ENCODE data around the gene CACNA1C. TPM values are rescaled to one million over a fixed set of nuclear protein-coding genes. Genes with fewer than 3 reads are reported as not detected.
"Not testable (repeated sequence)": the region's sequence is repeated elsewhere in the genome, so short reads cannot be mapped to it uniquely, and the experiment has no call there.

Gene CACNA1C
- total and polyA plus RNA-seq, 4 donors, result 4.3 to 114 (median 46.3) TPM

GRCh38 chr12:2486796-2487195 is 434.0 kb downstream of the CACNA1C start:
- ATAC-seq (ENCODE audit: low FRiP score) (no peak), DNase-seq (no peak)
- no peak overlapping the region for H3K27ac ChIP-seq (ENCODE audit: low read depth in 1 of 2, low read length in 2 of 2)
- no peaks in the 10 kb centered on the region for H3K9me3 ChIP-seq (ENCODE audit: control insufficient read depth, low read length)
- H3K36me3 ChIP-seq (ENCODE audit: control insufficient read depth in 1 of 2, insufficient read depth in 2 of 2, low read length in 1 of 2), result peaks cover 0 to 3% of the 10 kb centered on the region in 2 donors
- H3K27me3 ChIP-seq (ENCODE audit: control insufficient read depth in 1 of 2, insufficient read depth in 2 of 2, low read length in 1 of 2), result no peaks in the 10 kb centered on the region
- H3K4me3 ChIP-seq (ENCODE audit: low read length in 2 of 2), result no peak overlapping the region
- intact Hi-C loops (cut with DNase I), result no loop called here
- H3K4me1 ChIP-seq (ENCODE audit: control insufficient read depth in 1 of 2, insufficient read depth in 2 of 2, low read length in 2 of 2), result peaks cover 0 to 3% of the 10 kb centered on the region in 2 donors
- WGBS, 2 donors, result 87 to 88% methylated on average over 5 of the region's 5 CpGs

GRCh38 chr12:2487278-2487677 is 434.5 kb downstream of the CACNA1C start:
- H3K4me3 ChIP-seq (ENCODE audit: low read length in 2 of 2), result no peak overlapping the region
- peaks cover 0 to 3% of the 10 kb centered on the region in 2 donors for H3K4me1 ChIP-seq (ENCODE audit: control insufficient read depth in 1 of 2, insufficient read depth in 2 of 2, low read length in 2 of 2)
- DNase-seq (no peak), ATAC-seq (ENCODE audit: low FRiP score) (no peak)
- WGBS, 2 donors, result 91 to 92% methylated on average over 5 of the region's 5 CpGs
- H3K36me3 ChIP-seq (ENCODE audit: control insufficient read depth in 1 of 2, insufficient read depth in 2 of 2, low read length in 1 of 2), result peaks cover 0 to 3% of the 10 kb centered on the region in 2 donors
- no peaks in the 10 kb centered on the region for H3K27me3 ChIP-seq (ENCODE audit: control insufficient read depth in 1 of 2, insufficient read depth in 2 of 2, low read length in 1 of 2)
- no peaks in the 10 kb centered on the region for H3K9me3 ChIP-seq (ENCODE audit: control insufficient read depth, low read length)
- no peak overlapping the region for H3K27ac ChIP-seq (ENCODE audit: low read depth in 1 of 2, low read length in 2 of 2)
- intact Hi-C loops (cut with DNase I), result no loop called here

- intact Hi-C loops (cut with DNase I), result no loop called here
- peaks cover 0 to 3% of the 10 kb centered on the region in 2 donors for H3K4me1 ChIP-seq (ENCODE audit: control insufficient read depth in 1 of 2, insufficient read depth in 2 of 2, low read length in 2 of 2)
- peaks cover 0 to 3% of the 10 kb centered on the region in 2 donors for H3K36me3 ChIP-seq (ENCODE audit: control insufficient read depth in 1 of 2, insufficient read depth in 2 of 2, low read length in 1 of 2)
- H3K27me3 ChIP-seq (ENCODE audit: control insufficient read depth in 1 of 2, insufficient read depth in 2 of 2, low read length in 1 of 2), result no peaks in the 10 kb centered on the region
- ATAC-seq (ENCODE audit: low FRiP score) (no peak), DNase-seq (no peak)
- whole genome bisulfite sequencing, 2 donors, result 92 to 97% methylated on average over 10 of the region's 10 CpGs
- no peaks in the 10 kb centered on the region for H3K9me3 ChIP-seq (ENCODE audit: control insufficient read depth, low read length)
- no peak overlapping the region for H3K27ac ChIP-seq (ENCODE audit: low read depth in 1 of 2, low read length in 2 of 2)
- no peak overlapping the region for H3K4me3 ChIP-seq (ENCODE audit: low read length in 2 of 2)
Observed at GRCh38 chr12:2488131-2488530, 435.3 kb downstream of the CACNA1C start.

- Histone ChIP-seq H3K27ac (ENCODE audit: low read depth in 1 of 2, low read length in 2 of 2) (no peak overlapping the region), H3K9me3 (ENCODE audit: control insufficient read depth, low read length) (no peaks in the 10 kb centered on the region), H3K27me3 (ENCODE audit: control insufficient read depth in 1 of 2, insufficient read depth in 2 of 2, low read length in 1 of 2) (no peaks in the 10 kb centered on the region), H3K4me1 (ENCODE audit: control insufficient read depth in 1 of 2, insufficient read depth in 2 of 2, low read length in 2 of 2) (peaks cover 0 to 3% of the 10 kb centered on the region in 2 donors), H3K4me3 (ENCODE audit: low read length in 2 of 2) (no peak overlapping the region), H3K36me3 (ENCODE audit: control insufficient read depth in 1 of 2, insufficient read depth in 2 of 2, low read length in 1 of 2) (peaks cover 0 to 3% of the 10 kb centered on the region in 2 donors)
- WGBS, 2 donors, result 75 to 77% methylated on average over 7 of the region's 7 CpGs
- DNase-seq, result no peak
- intact Hi-C loops (cut with DNase I), result no loop called here
- ATAC-seq (ENCODE audit: low FRiP score), result no peak
Observed at GRCh38 chr12:2488596-2488995, 435.8 kb downstream of the CACNA1C start.

GRCh38 chr12:2489275-2489674 is 436.5 kb downstream of the CACNA1C start:
- Histone ChIP-seq H3K27ac (ENCODE audit: low read depth in 1 of 2, low read length in 2 of 2) (no peak overlapping the region), H3K9me3 (ENCODE audit: control insufficient read depth, low read length) (no peaks in the 10 kb centered on the region), H3K36me3 (ENCODE audit: control insufficient read depth in 1 of 2, insufficient read depth in 2 of 2, low read length in 1 of 2) (peaks cover 0 to 3% of the 10 kb centered on the region in 2 donors), H3K4me3 (ENCODE audit: low read length in 2 of 2) (no peak overlapping the region), H3K4me1 (ENCODE audit: control insufficient read depth in 1 of 2, insufficient read depth in 2 of 2, low read length in 2 of 2) (peaks cover 0 to 3% of the 10 kb centered on the region in 2 donors), H3K27me3 (ENCODE audit: control insufficient read depth in 1 of 2, insufficient read depth in 2 of 2, low read length in 1 of 2) (no peaks in the 10 kb centered on the region)
- intact Hi-C loops (cut with DNase I), result no loop called here
- WGBS, 2 donors, result 88 to 90% methylated on average over 9 of the region's 9 CpGs
- DNase-seq, result no peak
- no peak for ATAC-seq (ENCODE audit: low FRiP score)

- intact Hi-C loops (cut with DNase I), result no loop called here
- Histone ChIP-seq H3K4me3 (ENCODE audit: low read length in 2 of 2) (no peak overlapping the region), H3K27ac (ENCODE audit: low read depth in 1 of 2, low read length in 2 of 2) (no peak overlapping the region), H3K9me3 (ENCODE audit: control insufficient read depth, low read length) (no peaks in the 10 kb centered on the region), H3K36me3 (ENCODE audit: control insufficient read depth in 1 of 2, insufficient read depth in 2 of 2, low read length in 1 of 2) (peaks cover 0 to 3% of the 10 kb centered on the region in 2 donors), H3K4me1 (ENCODE audit: control insufficient read depth in 1 of 2, insufficient read depth in 2 of 2, low read length in 2 of 2) (peaks cover 0 to 3% of the 10 kb centered on the region in 2 donors), H3K27me3 (ENCODE audit: control insufficient read depth in 1 of 2, insufficient read depth in 2 of 2, low read length in 1 of 2) (no peaks in the 10 kb centered on the region)
- ATAC-seq (ENCODE audit: low FRiP score) (no peak), DNase-seq (no peak)
- 14 to 22% methylated on average over 3 of the region's 3 CpGs for WGBS, 2 donors
Observed at GRCh38 chr12:2490831-2491230, 438.0 kb downstream of the CACNA1C start.

- H3K4me1 ChIP-seq (ENCODE audit: control insufficient read depth in 1 of 2, insufficient read depth in 2 of 2, low read length in 2 of 2); H3K36me3 ChIP-seq (ENCODE audit: control insufficient read depth in 1 of 2, insufficient read depth in 2 of 2, low read length in 1 of 2); H3K27ac ChIP-seq (ENCODE audit: low read depth in 1 of 2, low read length in 2 of 2): not testable (repeated sequence)
Observed at GRCh38 chr12:2491349-2491748, 438.6 kb downstream of the CACNA1C start.

GRCh38 chr12:2492236-2492635 is 439.4 kb downstream of the CACNA1C start:
- H3K4me1 ChIP-seq (ENCODE audit: control insufficient read depth in 1 of 2, insufficient read depth in 2 of 2, low read length in 2 of 2), result peaks cover 0 to 3% of the 10 kb centered on the region in 2 donors
- intact Hi-C loops (cut with DNase I), result no loop called here
- 83 to 90% methylated on average over 11 of the region's 11 CpGs for whole genome bisulfite sequencing, 2 donors
- H3K27me3 ChIP-seq (ENCODE audit: control insufficient read depth in 1 of 2, insufficient read depth in 2 of 2, low read length in 1 of 2), result no peaks in the 10 kb centered on the region
- H3K4me3 ChIP-seq (ENCODE audit: low read length in 2 of 2), result no peak overlapping the region
- ATAC-seq (ENCODE audit: low FRiP score), result no peak
- H3K9me3 ChIP-seq (ENCODE audit: control insufficient read depth, low read length), result no peaks in the 10 kb centered on the region
- DNase-seq, result no peak
- no peak overlapping the region for H3K27ac ChIP-seq (ENCODE audit: low read depth in 1 of 2, low read length in 2 of 2)
- no peaks in the 10 kb centered on the region for H3K36me3 ChIP-seq (ENCODE audit: control insufficient read depth in 1 of 2, insufficient read depth in 2 of 2, low read length in 1 of 2)

More at GRCh38 chr12:2491349-2491748, 438.6 kb downstream of the CACNA1C start:
- DNase-seq; intact Hi-C loops (cut with DNase I); H3K4me3 ChIP-seq (ENCODE audit: low read length in 2 of 2); H3K9me3 ChIP-seq (ENCODE audit: control insufficient read depth, low read length); H3K27me3 ChIP-seq (ENCODE audit: control insufficient read depth in 1 of 2, insufficient read depth in 2 of 2, low read length in 1 of 2); ATAC-seq (ENCODE audit: low FRiP score): not testable (repeated sequence)
- WGBS, 2 donors, result 65 to 72% methylated on average over 2 of the region's 2 CpGs

- Histone ChIP-seq H3K9me3 (ENCODE audit: control insufficient read depth, low read length) (no peaks in the 10 kb centered on the region), H3K27ac (ENCODE audit: low read depth in 1 of 2, low read length in 2 of 2) (no peak overlapping the region), H3K4me1 (ENCODE audit: control insufficient read depth in 1 of 2, insufficient read depth in 2 of 2, low read length in 2 of 2) (peaks cover 0 to 3% of the 10 kb centered on the region in 2 donors), H3K27me3 (ENCODE audit: control insufficient read depth in 1 of 2, insufficient read depth in 2 of 2, low read length in 1 of 2) (no peaks in the 10 kb centered on the region), H3K4me3 (ENCODE audit: low read length in 2 of 2) (no peak overlapping the region), H3K36me3 (ENCODE audit: control insufficient read depth in 1 of 2, insufficient read depth in 2 of 2, low read length in 1 of 2) (no peaks in the 10 kb centered on the region)
- ATAC-seq (ENCODE audit: low FRiP score) (no peak), DNase-seq (no peak)
- WGBS, 2 donors, result 97% methylated on average over 16 of the region's 16 CpGs
- intact Hi-C loops (cut with DNase I), result no loop called here
Observed at GRCh38 chr12:2493086-2493485, 440.3 kb downstream of the CACNA1C start.
